Activated CD4-positive, alpha-beta memory T cell treated with anti-CD3 and anti-CD28 coated beads, Interleukin-2, amount 10 ng/mL, durations not matched to agents 7 days and 5 days (primary cell): ENCODE data around the gene PANK2. TPM values are rescaled to one million over a fixed set of nuclear protein-coding genes. Genes with fewer than 3 reads are reported as not detected.

Experiments
- CTCF ChIA-PET: fragments of 350-600 bp; sonication (Branson Sonifier 250); formaldehyde crosslinking; loops from one replicate; lab custom pipeline; 2021; ENCODE audit warnings: antibody characterized with exemption, inconsistent platforms; lab: Charles Lee
- POLR2A ChIA-PET: fragments of 350-600 bp; sonication (Branson Sonifier 250); formaldehyde crosslinking; loops from one replicate; lab custom pipeline; 2021; ENCODE audit warnings: antibody characterized with exemption; lab: Charles Lee
- DNase-seq: peaks from one replicate; pipeline ENCODE4 v3.0.0-alpha.2; 2020
- H3K27ac Mint-ChIP-seq: one replicate; pipeline ENCODE4 v1.8.0; 2021; ENCODE audit warnings: mild to moderate bottlenecking, mixed read lengths
- H3K27me3 Mint-ChIP-seq: one replicate; pipeline ENCODE4 v1.8.0; 2021; ENCODE audit warnings: mixed read lengths
- H3K36me3 Mint-ChIP-seq: one replicate; pipeline ENCODE4 v1.8.0; 2021; ENCODE audit warnings: low read depth, mixed read lengths
- H3K4me1 Mint-ChIP-seq: one replicate; pipeline ENCODE4 v1.8.0; 2021; ENCODE audit warnings: mixed read lengths
- H3K4me3 Mint-ChIP-seq: one replicate; pipeline ENCODE4 v1.8.0; 2021; ENCODE audit warnings: mild to moderate bottlenecking, mixed read lengths
- H3K9me3 Mint-ChIP-seq: one replicate; pipeline ENCODE4 v1.8.0; 2021; ENCODE audit warnings: mixed read lengths
- total RNA-seq, 2 experiments: library from RNA; stranded (reverse); gene quantifications; one replicate each; pipeline ENCODE4 v1.2.3, GENCODE V29; 2021

The PANK2 gene
- total RNA-seq, 2 experiments from 2014 or later, result 63.3 to 63.8 TPM

- H3K27me3 Mint-ChIP-seq, result no peaks in the 10 kb centered on the region
- no peak overlapping the region for H3K27ac Mint-ChIP-seq
- no peak for DNase-seq
- H3K36me3 Mint-ChIP-seq, result peaks cover 53% of the 10 kb centered on the region
- peaks cover 3% of the 10 kb centered on the region for H3K4me1 Mint-ChIP-seq
- ChIA-PET POLR2A (no interaction called here), CTCF (interaction anchor here (0.7 to 1.0 kb wide), 3 partner anchors 10 to 221 kb away, joined by 3 to 6 read pairs (median 4); no protein-coding TSS in a partner anchor)
- no peaks in the 10 kb centered on the region for H3K9me3 Mint-ChIP-seq
- no peak overlapping the region for H3K4me3 Mint-ChIP-seq
Measured at GRCh38 chr20:3858689-3859088, 30.5 kb upstream of the PANK2 start.

DNA sequence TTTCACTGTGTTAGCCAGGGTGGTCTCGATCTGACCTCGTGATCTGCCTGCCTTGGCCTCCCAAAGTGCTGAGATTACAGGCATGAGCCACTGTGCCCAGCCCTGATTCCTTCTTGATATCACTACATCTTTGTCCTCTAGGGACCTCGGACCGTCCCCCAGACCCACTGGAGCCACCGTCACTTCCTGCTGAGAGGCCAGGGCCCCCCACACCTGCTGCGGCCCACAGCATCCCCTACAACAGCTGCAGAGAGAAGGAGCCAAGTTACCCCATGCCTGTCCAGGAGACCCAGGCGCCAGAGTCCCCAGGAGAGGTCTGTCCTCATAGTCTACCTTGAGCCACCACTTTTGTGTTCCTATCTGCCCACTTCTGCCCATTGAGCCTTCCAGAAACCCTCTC lies 28.0 kb upstream of the PANK2 start:
- DNase-seq, result no peak
- Mint-ChIP-seq H3K9me3 (no peaks in the 10 kb centered on the region), H3K4me3 (no peak overlapping the region), H3K27ac (no peak overlapping the region), H3K27me3 (no peaks in the 10 kb centered on the region), H3K4me1 (no peaks in the 10 kb centered on the region), H3K36me3 (peaks cover 62% of the 10 kb centered on the region)
- ChIA-PET CTCF (no interaction called here), POLR2A (interaction anchor here (1.1 kb wide), 1 partner anchor 16 kb away, joined by 3 read pairs; no protein-coding TSS in a partner anchor)

DNA sequence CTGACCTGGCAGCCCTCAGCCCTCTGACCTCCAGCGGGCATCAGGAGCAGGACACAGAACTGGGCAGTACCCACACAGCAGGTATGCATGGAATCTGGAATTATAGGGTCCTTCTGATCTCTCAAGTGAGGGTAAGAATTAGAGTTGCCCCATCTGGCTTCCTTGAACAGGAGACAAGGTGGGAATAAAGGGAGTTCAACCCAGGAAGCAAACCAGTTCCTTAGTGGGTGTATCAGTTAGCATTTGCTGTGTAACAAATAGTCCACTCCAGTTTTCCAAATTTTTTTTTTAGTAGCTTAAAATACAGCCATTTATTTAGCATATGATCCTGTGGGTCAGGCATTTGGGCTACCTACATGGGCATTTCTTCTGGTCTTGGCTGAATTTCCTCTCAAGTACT lies 26.9 kb upstream of the PANK2 start:
- Mint-ChIP-seq H3K27me3 (no peaks in the 10 kb centered on the region), H3K9me3 (no peaks in the 10 kb centered on the region), H3K36me3 (peaks cover 61% of the 10 kb centered on the region), H3K27ac (no peak overlapping the region), H3K4me1 (no peaks in the 10 kb centered on the region), H3K4me3 (no peak overlapping the region)
- CTCF ChIA-PET, result interaction anchor here (0.6 kb wide), 1 partner anchor 15 kb away, joined by 4 read pairs; no protein-coding TSS in a partner anchor
- no peak for DNase-seq
- POLR2A ChIA-PET, result interaction anchor here (1.1 kb wide), 1 partner anchor 17 kb away, joined by 3 read pairs; no protein-coding TSS in a partner anchor

GRCh38 chr20:3863317-3863716 lies 25.9 kb upstream of the PANK2 start:
- no peak overlapping the region for H3K4me3 Mint-ChIP-seq
- ChIA-PET CTCF (no interaction called here), POLR2A (no interaction called here)
- no peak for DNase-seq
- no peaks in the 10 kb centered on the region for H3K4me1 Mint-ChIP-seq
- H3K36me3 Mint-ChIP-seq, result peaks cover 51% of the 10 kb centered on the region
- H3K9me3 Mint-ChIP-seq, result no peaks in the 10 kb centered on the region
- no peak overlapping the region for H3K27ac Mint-ChIP-seq
- no peaks in the 10 kb centered on the region for H3K27me3 Mint-ChIP-seq

DNA sequence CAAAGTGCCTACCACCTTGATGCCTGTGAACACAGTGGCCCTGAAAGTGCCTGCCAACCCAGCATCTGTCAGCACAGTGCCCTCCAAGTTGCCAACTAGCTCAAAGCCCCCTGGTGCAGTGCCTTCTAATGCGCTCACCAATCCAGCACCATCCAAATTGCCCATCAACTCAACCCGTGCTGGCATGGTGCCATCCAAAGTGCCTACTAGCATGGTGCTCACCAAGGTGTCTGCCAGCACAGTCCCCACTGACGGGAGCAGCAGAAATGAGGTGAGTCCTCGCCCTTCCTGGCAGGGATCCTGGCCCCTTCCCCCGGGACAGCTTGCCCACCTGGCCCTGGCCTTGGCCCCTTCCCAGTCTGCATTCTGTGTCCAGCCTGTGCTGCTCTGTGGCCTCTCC lies 24.7 kb upstream of the PANK2 start:
- no peak overlapping the region for H3K27ac Mint-ChIP-seq
- H3K36me3 Mint-ChIP-seq, result peaks cover 48% of the 10 kb centered on the region

GRCh38 chr20:3865152-3865886 lies 23.9 kb upstream of the PANK2 start:
- H3K4me3 Mint-ChIP-seq, result no peak overlapping the region
- no peak overlapping the region for H3K27ac Mint-ChIP-seq
- peaks cover 48% of the 10 kb centered on the region for H3K36me3 Mint-ChIP-seq
- H3K27me3 Mint-ChIP-seq, result no peaks in the 10 kb centered on the region
- H3K4me1 Mint-ChIP-seq, result no peaks in the 10 kb centered on the region
- POLR2A ChIA-PET, result interaction anchor here (1.5 kb wide), 1 partner anchor 9 kb away, joined by 3 read pairs; no protein-coding TSS in a partner anchor
- H3K9me3 Mint-ChIP-seq, result no peaks in the 10 kb centered on the region
- DNase-seq, result no peak
- CTCF ChIA-PET, result no interaction called here

More for the DNA sequence above, 24.7 kb upstream of the PANK2 start:
- Mint-ChIP-seq H3K4me1 (no peaks in the 10 kb centered on the region), H3K27me3 (no peaks in the 10 kb centered on the region), H3K4me3 (no peak overlapping the region), H3K9me3 (no peaks in the 10 kb centered on the region)
- POLR2A ChIA-PET, result no interaction called here
- no peak for DNase-seq
- CTCF ChIA-PET, result no interaction called here

DNA sequence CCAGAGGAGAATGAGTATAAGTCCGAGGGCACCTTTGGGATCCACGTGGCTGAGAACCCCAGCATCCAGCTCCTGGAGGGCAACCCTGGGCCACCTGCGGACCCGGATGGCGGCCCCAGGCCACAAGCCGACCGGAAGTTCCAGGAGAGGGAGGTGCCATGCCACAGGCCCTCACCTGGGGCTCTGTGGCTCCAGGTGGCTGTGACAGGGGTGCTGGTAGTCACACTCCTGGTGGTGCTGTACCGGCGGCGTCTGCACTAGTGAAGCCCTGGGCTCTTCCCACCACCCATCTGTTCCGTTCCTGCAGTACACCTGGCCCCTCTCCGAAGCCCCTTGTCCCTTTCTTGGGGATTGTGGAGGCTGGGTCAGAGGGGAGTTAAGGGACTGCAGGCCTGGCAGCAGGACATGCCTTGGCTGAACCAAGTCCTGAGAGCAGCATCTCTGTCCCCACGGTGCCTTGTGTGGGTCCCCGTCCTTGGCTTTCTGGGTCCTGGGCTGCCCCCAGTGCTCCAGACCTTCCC lies 23.2 kb upstream of the PANK2 start:
- no peaks in the 10 kb centered on the region for H3K9me3 Mint-ChIP-seq
- H3K4me1 Mint-ChIP-seq, result no peaks in the 10 kb centered on the region
- CTCF ChIA-PET, result interaction anchor here (1.0 kb wide), 1 partner anchor 22 kb away, joined by 4 read pairs; no protein-coding TSS in a partner anchor
- POLR2A ChIA-PET, result interaction anchor here (1.5 kb wide), 1 partner anchor 10 kb away, joined by 3 read pairs; no protein-coding TSS in a partner anchor
- H3K4me3 Mint-ChIP-seq, result no peak overlapping the region
- H3K27me3 Mint-ChIP-seq, result no peaks in the 10 kb centered on the region
- H3K27ac Mint-ChIP-seq, result no peak overlapping the region
- H3K36me3 Mint-ChIP-seq, result peaks cover 51% of the 10 kb centered on the region
- DNase-seq, result no peak

DNA sequence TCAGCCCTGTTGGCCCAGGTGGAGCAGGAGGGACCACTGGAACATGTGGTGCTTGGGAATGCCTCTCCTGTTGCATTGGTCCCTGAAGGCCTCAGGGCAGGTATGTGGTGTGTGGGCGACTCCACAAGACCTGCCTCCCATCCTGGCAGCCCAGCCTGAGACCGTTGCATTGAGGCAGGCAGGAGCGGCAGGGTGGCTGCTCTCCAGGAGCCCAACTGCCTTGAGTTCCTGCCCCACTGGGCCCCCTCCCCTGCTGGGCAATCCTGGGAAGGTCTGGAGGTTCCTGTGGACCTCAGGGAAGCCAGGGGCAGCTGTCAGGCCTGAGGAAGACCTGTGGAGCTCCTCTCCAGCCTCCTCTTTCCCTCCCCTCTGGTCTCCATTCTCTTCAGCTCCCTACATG lies 22.7 kb upstream of the PANK2 start:
- Mint-ChIP-seq H3K4me1 (no peaks in the 10 kb centered on the region), H3K27ac (no peak overlapping the region), H3K36me3 (peaks cover 47% of the 10 kb centered on the region), H3K4me3 (no peak overlapping the region), H3K9me3 (no peaks in the 10 kb centered on the region), H3K27me3 (no peaks in the 10 kb centered on the region)
- ChIA-PET CTCF (interaction anchor here (1.0 kb wide), 1 partner anchor 21 kb away, joined by 4 read pairs; no protein-coding TSS in a partner anchor), POLR2A (interaction anchor here (1.0 kb wide), 1 partner anchor 72 kb away, joined by 3 read pairs; no protein-coding TSS in a partner anchor)
- no peak for DNase-seq

DNA sequence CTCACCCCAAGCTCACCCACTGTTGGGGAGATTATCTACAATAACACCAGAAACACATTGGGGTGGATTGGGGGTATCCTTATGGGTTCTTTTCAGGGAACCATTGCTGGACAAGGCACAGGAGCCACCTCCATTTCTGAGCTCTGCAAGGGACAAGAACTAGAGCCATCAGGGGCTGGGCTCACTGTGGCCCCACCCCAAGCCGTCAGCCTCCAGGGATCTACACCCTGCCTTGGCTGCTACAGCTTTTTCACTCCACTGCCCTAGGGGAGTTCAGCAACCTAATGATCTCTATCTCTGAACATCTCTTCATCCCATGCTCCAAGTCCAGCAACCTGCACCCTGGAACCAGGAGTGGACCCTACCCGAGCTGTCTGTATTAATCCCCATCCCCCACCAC lies 21.4 kb upstream of the PANK2 start:
- H3K4me3 Mint-ChIP-seq, result no peak overlapping the region
- ChIA-PET POLR2A (no interaction called here), CTCF (interaction anchor here (1.7 kb wide), 1 partner anchor 13 kb away, joined by 7 read pairs; no protein-coding TSS in a partner anchor)
- peaks cover 43% of the 10 kb centered on the region for H3K36me3 Mint-ChIP-seq
- H3K27ac Mint-ChIP-seq, result no peak overlapping the region
- H3K9me3 Mint-ChIP-seq, result no peaks in the 10 kb centered on the region
- DNase-seq, result no peak
- no peaks in the 10 kb centered on the region for H3K27me3 Mint-ChIP-seq
- no peaks in the 10 kb centered on the region for H3K4me1 Mint-ChIP-seq

- Mint-ChIP-seq H3K27me3 (no peaks in the 10 kb centered on the region), H3K36me3 (peaks cover 38% of the 10 kb centered on the region), H3K9me3 (no peaks in the 10 kb centered on the region), H3K4me1 (peaks cover 2% of the 10 kb centered on the region), H3K27ac (no peak overlapping the region), H3K4me3 (no peak overlapping the region)
- ChIA-PET CTCF (no interaction called here), POLR2A (no interaction called here)
- no peak for DNase-seq
Measured at GRCh38 chr20:3869839-3870634, 19.1 kb upstream of the PANK2 start.

DNA sequence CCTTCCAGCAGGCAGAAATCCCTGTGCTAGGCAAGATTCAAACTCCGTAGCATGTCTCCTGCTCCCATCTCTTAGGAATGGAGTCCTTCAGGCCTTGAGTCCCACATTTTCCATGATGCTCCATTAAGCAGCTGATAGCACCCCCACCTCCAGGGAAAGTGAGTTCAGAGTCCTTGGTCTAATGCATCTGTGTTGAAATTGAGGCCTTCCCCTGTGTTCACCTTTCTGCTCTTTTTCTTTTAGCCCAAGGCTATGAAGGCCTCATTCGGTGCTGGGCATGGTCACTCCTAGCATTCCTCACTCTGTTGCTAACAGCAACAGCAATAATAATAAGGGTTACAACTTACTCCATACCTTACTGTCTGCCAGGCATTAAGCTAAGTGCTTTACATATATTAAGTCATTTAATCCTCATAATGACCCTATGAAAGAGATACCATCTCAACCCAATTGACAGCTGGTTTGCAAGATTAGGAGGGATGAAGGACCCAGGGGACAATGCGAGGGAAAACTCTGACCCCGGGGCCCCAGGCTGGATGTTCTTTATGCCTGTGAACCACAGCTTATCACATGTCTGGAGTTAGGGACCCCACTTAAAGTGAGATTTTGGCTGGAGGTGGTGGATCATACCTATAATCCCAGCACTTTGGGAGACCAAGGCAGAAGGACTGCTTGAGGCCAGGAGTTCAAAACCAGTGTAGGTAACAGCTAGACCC lies 17.5 kb upstream of the PANK2 start:
- Mint-ChIP-seq H3K27ac (no peak overlapping the region), H3K4me3 (no peak overlapping the region), H3K27me3 (no peaks in the 10 kb centered on the region), H3K9me3 (no peaks in the 10 kb centered on the region), H3K4me1 (peaks cover 8% of the 10 kb centered on the region), H3K36me3 (peaks cover 36% of the 10 kb centered on the region)
- ChIA-PET CTCF (no interaction called here), POLR2A (interaction anchor here (0.8 to 1.2 kb wide), 3 partner anchors 15 to 92 kb away, joined by 3 to 4 read pairs (median 3); no protein-coding TSS in a partner anchor)
- DNase-seq, result no peak

DNA sequence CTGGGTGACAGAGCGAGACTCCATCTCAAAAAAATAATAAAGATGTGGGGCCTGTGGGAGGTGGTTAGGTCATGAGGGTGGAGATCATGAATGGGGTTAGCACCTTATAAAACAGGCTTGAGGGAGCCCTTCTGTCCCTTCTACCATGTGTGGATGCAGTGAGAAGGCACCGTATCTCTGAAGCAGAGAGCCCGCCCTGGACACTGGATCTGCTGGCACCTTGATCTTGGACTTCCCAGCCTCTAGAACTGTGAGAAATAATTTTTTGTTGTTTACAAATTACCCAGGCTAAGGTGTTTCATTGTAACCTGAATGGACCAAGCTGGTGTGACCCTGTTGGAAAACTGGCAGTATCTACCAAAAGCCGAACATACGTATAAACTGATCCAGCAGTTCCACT lies 15.7 kb upstream of the PANK2 start:
- Mint-ChIP-seq H3K4me3 (no peak overlapping the region), H3K36me3 (peaks cover 37% of the 10 kb centered on the region), H3K27ac (no peak overlapping the region), H3K4me1 (peaks cover 10% of the 10 kb centered on the region), H3K27me3 (no peaks in the 10 kb centered on the region), H3K9me3 (no peaks in the 10 kb centered on the region)
- no peak for DNase-seq
- POLR2A ChIA-PET, result interaction anchor here (0.6 kb wide), 1 partner anchor 820 kb away, joined by 3 read pairs; no protein-coding TSS in a partner anchor
- CTCF ChIA-PET, result no interaction called here
